ENCODE results near the gene TMEM18. TPM values are rescaled to one million over a fixed set of nuclear protein-coding genes. Genes with fewer than 3 reads are reported as not detected.

The TMEM18 gene
- total and polyA plus RNA-seq, 2 experiments from 2014 or later, result 35.4 to 47.1 TPM

GRCh38 chr2:660586-661359 is 16.4 kb downstream of the TMEM18 start:
- Histone ChIP-seq H3K79me2 (no peaks in the 10 kb centered on the region), H4K20me1 (ENCODE audit: insufficient read depth, poor library complexity, severe bottlenecking) (no peaks in the 10 kb centered on the region), H3K36me3 (replicated peaks; ENCODE audit: insufficient read depth, low read depth) (no peaks in the 10 kb centered on the region), H2AFZ (no peak overlapping the region), H3K9me3 (ENCODE audit: low read depth) (no peaks in the 10 kb centered on the region), H3K4me1 (ENCODE audit: insufficient read depth) (no peaks in the 10 kb centered on the region), H3K27me3 (peaks cover 10% of the 10 kb centered on the region), H3K27ac (no peak overlapping the region), H3K4me3 (no peak overlapping the region), H3K4me2 (no peak overlapping the region), H3K9me2 (replicated peaks; ENCODE audit: insufficient read depth) (no peaks in the 10 kb centered on the region)
- DNase-seq (ENCODE audit: low spot score), result no peak
- TF ChIP-seq CTCF (IDR thresholded peaks at IDR 0.05; ENCODE audit: poor library complexity), result no peak
- no peak for TF ChIP-seq EZH2 (IDR thresholded peaks at IDR 0.05; ENCODE audit: borderline replicate concordance)
- TF ChIP-seq EZH2phosphoT487 (IDR thresholded peaks at IDR 0.05; ENCODE audit: low read depth, severe bottlenecking, unreplicated experiment), result no peak
- WGBS (ENCODE audit: low lambda C conversion rate, missing lambda C conversion rate), result 57% methylated on average over 22 of the region's 29 CpGs

GRCh38 chr2:660029-660428 is 17.2 kb downstream of the TMEM18 start:
- no peaks in the 10 kb centered on the region for H3K9me3 ChIP-seq (ENCODE audit: low read depth)

GRCh38 chr2:658426-658825 is 18.8 kb downstream of the TMEM18 start:
- Histone ChIP-seq H2AFZ (no peak overlapping the region), H3K4me1 (ENCODE audit: insufficient read depth) (no peaks in the 10 kb centered on the region)
- WGBS (ENCODE audit: low lambda C conversion rate, missing lambda C conversion rate), result 89% methylated on average over 8 of the region's 8 CpGs

More at GRCh38 chr2:660029-660428, 17.2 kb downstream of the TMEM18 start:
- DNase-seq (ENCODE audit: low spot score), result no peak
- Histone ChIP-seq H3K4me2 (no peak overlapping the region), H3K4me3 (no peak overlapping the region), H3K27ac (no peak overlapping the region), H3K27me3 (peaks cover 10% of the 10 kb centered on the region), H3K79me2 (no peaks in the 10 kb centered on the region), H3K36me3 (replicated peaks; ENCODE audit: insufficient read depth, low read depth) (no peaks in the 10 kb centered on the region), H3K4me1 (ENCODE audit: insufficient read depth) (no peaks in the 10 kb centered on the region), H2AFZ (no peak overlapping the region), H4K20me1 (ENCODE audit: insufficient read depth, poor library complexity, severe bottlenecking) (no peaks in the 10 kb centered on the region), H3K9me2 (replicated peaks; ENCODE audit: insufficient read depth) (no peaks in the 10 kb centered on the region)
- TF ChIP-seq CTCF (IDR thresholded peaks at IDR 0.05; ENCODE audit: poor library complexity) (no peak), EZH2phosphoT487 (IDR thresholded peaks at IDR 0.05; ENCODE audit: low read depth, severe bottlenecking, unreplicated experiment) (no peak), EZH2 (IDR thresholded peaks at IDR 0.05; ENCODE audit: borderline replicate concordance) (no peak)
- WGBS (ENCODE audit: low lambda C conversion rate, missing lambda C conversion rate), result 86% methylated on average over 12 of the region's 12 CpGs

More at GRCh38 chr2:658426-658825, 18.8 kb downstream of the TMEM18 start:
- no peak overlapping the region for H3K4me2 ChIP-seq
- H3K4me3 ChIP-seq, result no peak overlapping the region
- H4K20me1 ChIP-seq (ENCODE audit: insufficient read depth, poor library complexity, severe bottlenecking), result no peaks in the 10 kb centered on the region
- no peaks in the 10 kb centered on the region for H3K9me3 ChIP-seq (ENCODE audit: low read depth)
- H3K79me2 ChIP-seq, result no peaks in the 10 kb centered on the region
- DNase-seq (ENCODE audit: low spot score), result no peak
- TF ChIP-seq EZH2 (IDR thresholded peaks at IDR 0.05; ENCODE audit: borderline replicate concordance), result no peak
- TF ChIP-seq CTCF (IDR thresholded peaks at IDR 0.05; ENCODE audit: poor library complexity), result no peak
- TF ChIP-seq EZH2phosphoT487 (IDR thresholded peaks at IDR 0.05; ENCODE audit: low read depth, severe bottlenecking, unreplicated experiment), result no peak
- H3K27ac ChIP-seq, result no peak overlapping the region
- peaks cover 10% of the 10 kb centered on the region for H3K27me3 ChIP-seq
- no peaks in the 10 kb centered on the region for H3K36me3 ChIP-seq (replicated peaks; ENCODE audit: insufficient read depth, low read depth)
- no peaks in the 10 kb centered on the region for H3K9me2 ChIP-seq (replicated peaks; ENCODE audit: insufficient read depth)

All from hepatocyte (in vitro differentiated cells).